HEK293 (cell line): Measurements from ENCODE around the gene LYSMD3.

ENCODE experiments used
- CTCF ChIA-PET: fragments of 350-600 bp; formaldehyde crosslinking; extraction: SDS; loops from one replicate; lab custom pipeline; 2021; ENCODE audit warnings: antibody characterized with exemption; lab: Yijun Ruan, JAX
- POLR2A ChIA-PET: fragments of 300-600 bp; formaldehyde crosslinking; extraction: SDS; loops from one replicate; lab custom pipeline; 2020; ENCODE audit warnings: antibody characterized with exemption, inconsistent platforms; lab: Yijun Ruan, JAX
- H3K27ac ChIP-seq: fragments of 200-500 bp; sonication (Bioruptor generic); 2 replicates; pipeline ENCODE4 v1.5.1; 2014; ENCODE audit warnings: low read depth, low read length, control low read depth, inconsistent platforms; ENCODE audit errors: extremely low read depth
- H3K36me3 ChIP-seq, 2 experiments: fragments of 200-500 bp in 1 of 2; sonication (Bioruptor generic) in 1 of 2; 1 replicate in 1 of 2; 2 replicates in 1 of 2; pipeline ENCODE4 v1.5.1; 2014 to 2017; ENCODE audit warnings: inconsistent platforms in 2 of 2, low read length in 2 of 2; ENCODE audit not compliant: control insufficient read depth in 2 of 2, insufficient read depth in 1 of 2
- H3K4me1 ChIP-seq: fragments of 200-500 bp; sonication (Bioruptor generic); 2 replicates; pipeline ENCODE4 v1.5.1; 2014; ENCODE audit warnings: mild to moderate bottlenecking, low read length, inconsistent platforms; ENCODE audit not compliant: control insufficient read depth, insufficient read depth
- H3K4me3 ChIP-seq: 2 replicates; pipeline ENCODE4 v1.5.1; 2011; ENCODE audit warnings: low read depth, mild to moderate bottlenecking, control low read depth, low read length, moderate library complexity
- H3K9me3 ChIP-seq: fragments of 200-500 bp; sonication (Bioruptor generic); 2 replicates; pipeline ENCODE4 v1.5.1; 2014; ENCODE audit warnings: low read depth, low read length, inconsistent platforms; ENCODE audit not compliant: control insufficient read depth, insufficient read depth
- GLI2 ChIP-seq: fragments of 450-650 bp; formaldehyde crosslinking; IDR thresholded peaks from 2 replicates; pipeline ENCODE4; 2017; ENCODE audit warnings: missing biosample characterization, missing genetic modification characterization, low read depth, borderline replicate concordance
- HOXA7 ChIP-seq: sonication (generic); formaldehyde crosslinking; IDR thresholded peaks from 2 replicates; pipeline ENCODE4 v1.8.1; 2022; ENCODE audit warnings: missing genetic modification reagents, borderline replicate concordance
- KLF1 ChIP-seq: fragments of 450-650 bp; formaldehyde crosslinking; IDR thresholded peaks from 2 replicates; pipeline ENCODE4 v1.5.1; 2016; ENCODE audit warnings: missing biosample characterization, missing genetic modification characterization
- KLF16 ChIP-seq: fragments of 450-650 bp; formaldehyde crosslinking; IDR thresholded peaks from 2 replicates; pipeline ENCODE4 v1.5.1; 2017; ENCODE audit warnings: missing biosample characterization, missing genetic modification characterization
- PRDM6 ChIP-seq: fragments of 450-650 bp; formaldehyde crosslinking; IDR thresholded peaks from 2 replicates; pipeline ENCODE4 v1.5.1; 2017; ENCODE audit warnings: missing biosample characterization, missing genetic modification characterization
- ZBTB8A ChIP-seq: fragments of 450-650 bp; formaldehyde crosslinking; IDR thresholded peaks from 2 replicates; pipeline ENCODE4 v1.5.1; 2016; ENCODE audit warnings: missing biosample characterization, missing genetic modification characterization
- ZNF146 ChIP-seq: fragments of 450-650 bp; formaldehyde crosslinking; IDR thresholded peaks from 2 replicates; pipeline ENCODE4 v1.5.1; 2016; ENCODE audit warnings: missing biosample characterization, missing genetic modification characterization
- ZNF16 ChIP-seq: fragments of 450-650 bp; formaldehyde crosslinking; IDR thresholded peaks from 2 replicates; pipeline ENCODE4 v1.5.1; 2016; ENCODE audit warnings: low read depth, missing biosample characterization, missing genetic modification characterization
- ZNF335 ChIP-seq: fragments of 450-650 bp; formaldehyde crosslinking; conservative IDR thresholded peaks from 2 replicates; pipeline ENCODE4 v1.5.1; 2016; ENCODE audit warnings: missing biosample characterization, missing genetic modification characterization
- ZNF398 ChIP-seq: fragments of 450-650 bp; formaldehyde crosslinking; IDR thresholded peaks from 2 replicates; pipeline ENCODE4 v1.5.1; 2017; ENCODE audit warnings: missing biosample characterization, missing genetic modification characterization
- ZNF624 ChIP-seq: fragments of 450-650 bp; formaldehyde crosslinking; IDR thresholded peaks from 2 replicates; pipeline ENCODE4 v1.5.1; 2017; ENCODE audit warnings: missing biosample characterization, missing genetic modification characterization
- ZNF704 ChIP-seq: fragments of 450-650 bp; formaldehyde crosslinking; IDR thresholded peaks from 2 replicates; pipeline ENCODE4 v1.5.1; 2016; ENCODE audit warnings: missing biosample characterization, missing genetic modification characterization
- ZNF843 ChIP-seq: fragments of 450-650 bp; formaldehyde crosslinking; IDR thresholded peaks from 2 replicates; pipeline ENCODE4 v1.5.1; 2016; ENCODE audit warnings: missing biosample characterization, missing genetic modification characterization

LYSMD3 gene

GRCh38 chr5:90494043-90494442, 35.3 kb downstream of the LYSMD3 start:
- H3K9me3 ChIP-seq = no peaks in the 10 kb centered on the region
- TF ChIP-seq ZNF146 (tag by site-specific recombination) (peak; percentile 81; the same call in 1 of the 2 replicates), ZBTB8A (tag by site-specific recombination) (no peak)
- TF ChIP-seq, all 188 proteins: peak for 1
- CTCF ChIA-PET = no interaction called here
- H3K4me3 ChIP-seq = no peak overlapping the region
- peaks cover 0 to 4% of the 10 kb centered on the region in 2 experiments; a peak in 1 of 3 replicates for H3K36me3 ChIP-seq
- no peaks in the 10 kb centered on the region for H3K4me1 ChIP-seq
- no peak overlapping the region for H3K27ac ChIP-seq
- POLR2A ChIA-PET = no interaction called here

- no peak overlapping the region for H3K27ac ChIP-seq
- peaks cover 4% of the 10 kb centered on the region; the same call in 1 of the 2 replicates for H3K4me1 ChIP-seq
- H3K36me3 ChIP-seq = peaks cover 4 to 6% of the 10 kb centered on the region in 2 experiments; a peak in 2 of 3 replicates
- ChIA-PET CTCF (interaction anchor here (1.3 kb wide), 1 partner anchor 14 kb away, joined by 3 read pairs; the partner anchor contains the start of genes MBLAC2 and POLR3G), POLR2A (interaction anchor here (0.5 to 1.2 kb wide), 2 partner anchors 14 to 892 kb away, joined by 3 to 4 read pairs; partner anchors contain the start of genes MBLAC2 and POLR3G)
- no peak overlapping the region for H3K4me3 ChIP-seq
- TF ChIP-seq KLF1 (tag by site-specific recombination) = no peak
- peak; percentile 29; the same call in 1 of the 2 replicates for TF ChIP-seq ZNF398 (tag by site-specific recombination)
- peak; percentile 57 for TF ChIP-seq PRDM6 (tag by site-specific recombination)
- TF ChIP-seq ZNF335 (tag by site-specific recombination) = 0 out of 2 replicates have a peak, but pooled peaks have one; percentile 26
- TF ChIP-seq ZNF843 (tag by site-specific recombination) = no peak
- H3K9me3 ChIP-seq = no peaks in the 10 kb centered on the region
Observed at GRCh38 chr5:90488791-90489190, 40.6 kb downstream of the LYSMD3 start.

GRCh38 chr5:90484540-90484939, 44.8 kb downstream of the LYSMD3 start:
- no peak for TF ChIP-seq GLI2 (tag by site-specific recombination)
- TF ChIP-seq, all 188 proteins: peak for 0
- ChIA-PET CTCF (interaction anchor here (0.7 to 1.2 kb wide), 2 partner anchors 34 to 46 kb away, joined by 4 to 6 read pairs; partner anchors contain the start of gene LYSMD3), POLR2A (no interaction called here)
- no peak overlapping the region for H3K27ac ChIP-seq
- peaks cover 0 to 6% of the 10 kb centered on the region in 2 experiments; a peak in 2 of 3 replicates for H3K36me3 ChIP-seq
- no peaks in the 10 kb centered on the region for H3K9me3 ChIP-seq
- no peak overlapping the region for H3K4me3 ChIP-seq
- H3K4me1 ChIP-seq = peaks cover 4% of the 10 kb centered on the region; the same call in 1 of the 2 replicates

- no peaks in the 10 kb centered on the region for H3K9me3 ChIP-seq
- H3K4me1 ChIP-seq = no peaks in the 10 kb centered on the region
- no peak overlapping the region for H3K27ac ChIP-seq
- POLR2A ChIA-PET = no interaction called here
- TF ChIP-seq ZNF16 = no peak
- TF ChIP-seq ZNF704 (tag by site-specific recombination) = no peak
- TF ChIP-seq KLF16 (tag by site-specific recombination) = no peak
- no peak for TF ChIP-seq ZNF624 (tag by site-specific recombination)
- no peak for TF ChIP-seq HOXA7 (CRISPR knock-in tag)
- TF ChIP-seq, all 188 proteins: peak for 0
- no peak overlapping the region for H3K4me3 ChIP-seq
- H3K36me3 ChIP-seq = peaks cover 0 to 6% of the 10 kb centered on the region in 2 experiments; a peak in 1 of 3 replicates
- CTCF ChIA-PET = no interaction called here
Observed at GRCh38 chr5:90483206-90483605, 46.2 kb downstream of the LYSMD3 start.
